HG03354 (cell line): ENCODE data around the gene TCERG1L.
"Not testable (repeated sequence)": the region's sequence is repeated elsewhere in the genome, so short reads cannot be mapped to it uniquely, and the experiment has no call there.

Experiments
- ATAC-seq: cut with Tn5 transposase; IDR thresholded peaks from one replicate; pipeline ENCODE4 v1.9.1; 2021; ENCODE audit warnings: mild to moderate bottlenecking; ENCODE audit not compliant: unreplicated experiment, poor library complexity, severe bottlenecking

Gene TCERG1L

GRCh38 chr10:131311661-131312477, at the start of gene TCERG1L:
Gene TCERG1L, minus strand, starts transcription at chr10:131311721. Its CDS starts 86 bp downstream, at chr10:131311635.
- ATAC-seq = no peak

- ATAC-seq = no peak
Observed at GRCh38 chr10:131358741-131359442, 47.4 kb upstream of the TCERG1L start.

- ATAC-seq = no peak
Observed at GRCh38 chr10:131356442-131356841, 44.9 kb upstream of the TCERG1L start.

GRCh38 chr10:131355881-131356280, 44.4 kb upstream of the TCERG1L start:
- no peak for ATAC-seq

- ATAC-seq = no peak
Observed at GRCh38 chr10:131355056-131355455, 43.5 kb upstream of the TCERG1L start.

GRCh38 chr10:131354380-131354779, 42.9 kb upstream of the TCERG1L start:
- ATAC-seq = no peak

GRCh38 chr10:131352765-131353290, 41.3 kb upstream of the TCERG1L start:
- no peak for ATAC-seq

GRCh38 chr10:131350660-131351059, 39.1 kb upstream of the TCERG1L start:
- no peak for ATAC-seq

GRCh38 chr10:131350245-131350644, 38.7 kb upstream of the TCERG1L start:
- no peak for ATAC-seq

- ATAC-seq = no peak
Observed at GRCh38 chr10:131346456-131346855, 34.9 kb upstream of the TCERG1L start.

- ATAC-seq = no peak
Observed at GRCh38 chr10:131345691-131346090, 34.2 kb upstream of the TCERG1L start.

GRCh38 chr10:131344747-131345146, 33.2 kb upstream of the TCERG1L start:
- ATAC-seq = no peak

- no peak for ATAC-seq
Observed at GRCh38 chr10:131337741-131338140, 26.2 kb upstream of the TCERG1L start.

GRCh38 chr10:131332821-131333220, 21.3 kb upstream of the TCERG1L start:
- no peak for ATAC-seq

- ATAC-seq = no peak
Observed at GRCh38 chr10:131323880-131324279, 12.4 kb upstream of the TCERG1L start.

- no peak for ATAC-seq
Observed at GRCh38 chr10:131323025-131323424, 11.5 kb upstream of the TCERG1L start.

- ATAC-seq = not testable (repeated sequence)
Observed at GRCh38 chr10:131322575-131322974, 11.1 kb upstream of the TCERG1L start.

GRCh38 chr10:131320860-131321604, 9.5 kb upstream of the TCERG1L start:
- no peak for ATAC-seq

- ATAC-seq = no peak
Observed at GRCh38 chr10:131318814-131319213, 7.3 kb upstream of the TCERG1L start.

- no peak for ATAC-seq
Observed at GRCh38 chr10:131318291-131318690, 6.8 kb upstream of the TCERG1L start.
